ENCODE results near the gene TNPO3. TPM values are rescaled to one million over a fixed set of nuclear protein-coding genes. Genes with fewer than 3 reads are reported as not detected.

Gene TNPO3
- polyA plus RNA-seq, 1 of the 3 experiments (the other 2 are of a cell fraction): 27.8 TPM

DNA sequence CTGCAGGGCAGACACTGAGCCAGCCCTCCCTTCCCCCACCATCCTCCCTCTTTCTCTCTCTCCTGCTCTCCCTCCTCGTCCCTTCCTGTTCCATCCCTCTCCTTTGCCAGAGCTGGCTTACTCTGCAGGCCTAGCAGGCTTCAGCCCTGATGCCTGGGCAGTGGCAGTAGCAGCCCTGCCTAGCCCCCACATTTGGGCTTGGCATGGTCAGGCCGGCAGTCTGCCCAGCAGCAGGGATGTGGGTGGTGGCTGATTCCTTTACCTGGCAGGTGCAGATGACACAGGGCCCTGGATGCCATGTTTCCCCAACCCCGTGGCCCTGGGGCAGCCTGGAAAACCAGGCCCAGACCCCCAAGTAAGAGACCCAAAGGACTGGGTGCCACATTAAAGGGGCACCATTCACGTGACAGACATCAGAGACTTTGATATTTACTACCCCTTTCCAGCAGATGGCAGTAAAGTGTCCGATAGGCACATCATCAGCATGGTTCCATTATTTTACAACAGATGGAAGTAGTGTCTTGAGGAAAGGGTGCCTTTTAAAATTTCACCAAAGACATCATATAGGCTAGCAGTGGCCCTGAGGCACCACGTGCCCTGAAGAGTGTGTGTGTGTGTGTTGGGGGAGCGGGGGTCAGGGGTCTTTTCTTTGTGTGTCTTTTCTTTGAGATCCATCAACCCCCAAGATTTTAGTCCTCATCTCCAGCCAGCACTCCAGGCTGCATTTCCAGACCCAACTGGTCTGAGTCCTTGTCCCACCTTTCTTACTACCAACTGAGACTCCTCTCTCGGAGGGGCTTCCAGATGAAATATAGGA, 150.3 kb downstream of the TNPO3 start (continued):
- TF ChIP-seq, protein P1, sequence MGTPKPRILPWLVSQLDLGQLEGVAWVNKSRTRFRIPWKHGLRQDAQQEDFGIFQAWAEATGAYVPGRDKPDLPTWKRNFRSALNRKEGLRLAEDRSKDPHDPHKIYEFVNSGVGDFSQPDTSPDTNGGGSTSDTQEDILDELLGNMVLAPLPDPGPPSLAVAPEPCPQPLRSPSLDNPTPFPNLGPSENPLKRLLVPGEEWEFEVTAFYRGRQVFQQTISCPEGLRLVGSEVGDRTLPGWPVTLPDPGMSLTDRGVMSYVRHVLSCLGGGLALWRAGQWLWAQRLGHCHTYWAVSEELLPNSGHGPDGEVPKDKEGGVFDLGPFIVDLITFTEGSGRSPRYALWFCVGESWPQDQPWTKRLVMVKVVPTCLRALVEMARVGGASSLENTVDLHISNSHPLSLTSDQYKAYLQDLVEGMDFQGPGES (IDR thresholded peaks at IDR 0.05; ENCODE audit: low read depth, low read length): no peak
- TF ChIP-seq TCF12 (IDR thresholded peaks at IDR 0.05): no peak
- no peak for TF ChIP-seq NFIC (IDR thresholded peaks at IDR 0.05; ENCODE audit: borderline replicate concordance)
- TF ChIP-seq, protein P2, sequence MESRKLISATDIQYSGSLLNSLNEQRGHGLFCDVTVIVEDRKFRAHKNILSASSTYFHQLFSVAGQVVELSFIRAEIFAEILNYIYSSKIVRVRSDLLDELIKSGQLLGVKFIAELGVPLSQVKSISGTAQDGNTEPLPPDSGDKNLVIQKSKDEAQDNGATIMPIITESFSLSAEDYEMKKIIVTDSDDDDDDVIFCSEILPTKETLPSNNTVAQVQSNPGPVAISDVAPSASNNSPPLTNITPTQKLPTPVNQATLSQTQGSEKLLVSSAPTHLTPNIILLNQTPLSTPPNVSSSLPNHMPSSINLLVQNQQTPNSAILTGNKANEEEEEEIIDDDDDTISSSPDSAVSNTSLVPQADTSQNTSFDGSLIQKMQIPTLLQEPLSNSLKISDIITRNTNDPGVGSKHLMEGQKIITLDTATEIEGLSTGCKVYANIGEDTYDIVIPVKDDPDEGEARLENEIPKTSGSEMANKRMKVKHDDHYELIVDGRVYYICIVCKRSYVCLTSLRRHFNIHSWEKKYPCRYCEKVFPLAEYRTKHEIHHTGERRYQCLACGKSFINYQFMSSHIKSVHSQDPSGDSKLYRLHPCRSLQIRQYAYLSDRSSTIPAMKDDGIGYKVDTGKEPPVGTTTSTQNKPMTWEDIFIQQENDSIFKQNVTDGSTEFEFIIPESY (IDR thresholded peaks at IDR 0.05; ENCODE audit: borderline replicate concordance, low read depth): no peak
- TF ChIP-seq EP300 (IDR thresholded peaks at IDR 0.05; ENCODE audit: borderline replicate concordance in 1 of 2, low read depth in 1 of 2, low read length in 1 of 2): no peak
- no peak for TF ChIP-seq EZH2phosphoT487 (IDR thresholded peaks at IDR 0.05; ENCODE audit: borderline replicate concordance, low read depth)
- no peak for TF ChIP-seq FOXJ3 (CRISPR knock-in tag; IDR thresholded peaks at IDR 0.05)

Small RNA genes within 50 kb of the gene (small RNA-seq; reads per million reads assigned to genes)
- gene RN7SL306P: 0 reads per million in 7 experiments

Other genes starting within 250 kb of the TNPO3 start
- gene FLNC, start 224.7 kb downstream of the TNPO3 start, polyA plus RNA-seq (2012; rRNA removed): 22.5 and 43.7 TPM in 2 replicates
- gene ATP6V1F, start 192.3 kb downstream of the TNPO3 start, polyA plus RNA-seq (2012; rRNA removed): 437 and 495 TPM in 2 replicates
- gene KCP, start 144.4 kb downstream of the TNPO3 start, polyA plus RNA-seq (2012; rRNA removed): not detected in 2 replicates
- 0.62 and 1.0 TPM in 2 replicates for gene IRF5, start 117.2 kb downstream of the TNPO3 start, polyA plus RNA-seq (2012; rRNA removed)
- 6.9 and 7.2 TPM in 2 replicates for gene TSPAN33, start 89.6 kb upstream of the TNPO3 start, polyA plus RNA-seq (2012; rRNA removed)
- gene SMO, start 133.5 kb upstream of the TNPO3 start, polyA plus RNA-seq (2012; rRNA removed): 34.5 and 37.0 TPM in 2 replicates
- 20.4 and 29.9 TPM in 2 replicates for gene AHCYL2, start 169.9 kb upstream of the TNPO3 start, polyA plus RNA-seq (2012; rRNA removed)

All from SK-N-SH (cell line).